HUES48 (cell line): ENCODE data around the gene PSG4.
"Not testable (repeated sequence)": the region's sequence is repeated elsewhere in the genome, so short reads cannot be mapped to it uniquely, and the experiment has no call there.

Source experiments
- H3K27ac ChIP-seq: one replicate; pipeline ENCODE4 v1.7.0; 2013; ENCODE audit warnings: low read depth, low read length, inconsistent platforms
- H3K27me3 ChIP-seq: 2 replicates; pipeline ENCODE4 v1.6.1; 2013; ENCODE audit warnings: mild to moderate bottlenecking, low read length; ENCODE audit not compliant: control insufficient read depth, insufficient read depth
- H3K36me3 ChIP-seq: 2 replicates; pipeline ENCODE4 v1.6.1; 2013; ENCODE audit warnings: low read length; ENCODE audit not compliant: control insufficient read depth, insufficient read depth
- H3K4me1 ChIP-seq: 2 replicates; pipeline ENCODE4 v1.6.1; 2013; ENCODE audit warnings: mild to moderate bottlenecking, low read length; ENCODE audit not compliant: control insufficient read depth, insufficient read depth
- H3K4me3 ChIP-seq: 2 replicates; pipeline ENCODE4 v1.5.1; 2013; ENCODE audit warnings: mild to moderate bottlenecking, low read depth, low read length
- H3K9ac ChIP-seq: 2 replicates; pipeline ENCODE4 v1.6.1; 2013; ENCODE audit warnings: mild to moderate bottlenecking, low read depth, low read length, moderate library complexity
- H3K9me3 ChIP-seq: 2 replicates; pipeline ENCODE4 v1.6.1; 2013; ENCODE audit warnings: low read length; ENCODE audit not compliant: control insufficient read depth, insufficient read depth

Gene PSG4

DNA sequence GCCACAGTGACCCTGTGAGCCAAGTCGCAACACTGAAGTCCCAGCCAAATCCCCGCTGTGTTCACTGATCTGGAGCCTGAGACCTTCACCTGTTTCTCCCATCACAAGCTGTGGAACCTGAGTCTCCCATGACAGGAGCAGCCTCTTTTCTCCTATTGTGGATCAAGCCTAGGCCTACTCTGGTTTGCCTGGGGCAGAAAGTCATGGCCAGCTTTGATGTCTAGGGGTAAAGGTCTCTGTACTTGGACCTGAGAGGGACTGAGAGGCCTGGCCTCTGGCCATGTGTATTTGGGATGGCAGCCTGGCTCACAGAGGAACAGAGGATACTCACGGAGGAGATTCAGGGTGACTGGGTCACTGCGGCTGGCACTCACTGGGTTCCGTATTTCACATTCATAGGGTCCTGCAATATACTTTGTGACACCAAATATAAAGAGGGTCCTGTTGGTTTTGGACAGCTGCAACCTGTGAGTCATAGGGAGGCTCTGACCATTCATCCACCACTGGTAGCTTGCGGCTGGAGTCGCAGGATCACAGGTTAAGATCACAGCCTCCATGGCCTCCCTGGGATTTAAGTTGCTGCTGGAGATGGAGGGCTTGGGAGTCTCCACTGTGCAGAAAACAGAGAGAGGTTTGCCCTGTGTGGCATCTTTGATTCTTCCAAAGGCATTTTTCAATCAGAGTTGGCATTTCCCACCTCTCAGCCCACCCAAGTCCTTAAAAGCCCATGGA, 7.6 kb downstream of the PSG4 start:
- not testable (repeated sequence) for H3K27ac ChIP-seq, H3K27me3 ChIP-seq, H3K9ac ChIP-seq, H3K4me1 ChIP-seq, H3K36me3 ChIP-seq, H3K4me3 ChIP-seq
- H3K9me3 ChIP-seq: peaks cover 21% of the 10 kb centered on the region

DNA sequence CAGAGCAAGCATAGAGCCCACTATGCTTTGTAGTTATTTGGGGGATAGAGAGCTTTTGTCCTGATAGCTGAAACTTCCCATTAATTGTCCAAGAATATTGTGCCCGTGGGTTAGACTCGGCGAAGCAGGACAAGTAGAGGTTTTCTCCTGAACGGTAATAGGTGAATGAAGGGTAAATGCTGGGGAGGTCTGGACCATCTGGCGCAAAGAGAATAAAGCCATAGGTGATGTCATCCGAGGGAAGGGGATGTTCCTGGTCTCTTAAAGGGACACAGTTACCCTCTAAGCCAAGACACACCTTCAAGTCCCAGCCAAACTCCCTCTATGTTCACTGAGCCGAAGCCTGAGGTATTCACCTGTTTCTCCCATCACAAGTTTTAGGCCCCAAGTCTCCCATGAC, 11.0 kb downstream of the PSG4 start:
- not testable (repeated sequence) for H3K4me3 ChIP-seq, H3K36me3 ChIP-seq, H3K27me3 ChIP-seq, H3K9ac ChIP-seq, H3K4me1 ChIP-seq, H3K27ac ChIP-seq
- H3K9me3 ChIP-seq: peaks cover 26% of the 10 kb centered on the region; the same call in 1 of the 2 replicates

DNA sequence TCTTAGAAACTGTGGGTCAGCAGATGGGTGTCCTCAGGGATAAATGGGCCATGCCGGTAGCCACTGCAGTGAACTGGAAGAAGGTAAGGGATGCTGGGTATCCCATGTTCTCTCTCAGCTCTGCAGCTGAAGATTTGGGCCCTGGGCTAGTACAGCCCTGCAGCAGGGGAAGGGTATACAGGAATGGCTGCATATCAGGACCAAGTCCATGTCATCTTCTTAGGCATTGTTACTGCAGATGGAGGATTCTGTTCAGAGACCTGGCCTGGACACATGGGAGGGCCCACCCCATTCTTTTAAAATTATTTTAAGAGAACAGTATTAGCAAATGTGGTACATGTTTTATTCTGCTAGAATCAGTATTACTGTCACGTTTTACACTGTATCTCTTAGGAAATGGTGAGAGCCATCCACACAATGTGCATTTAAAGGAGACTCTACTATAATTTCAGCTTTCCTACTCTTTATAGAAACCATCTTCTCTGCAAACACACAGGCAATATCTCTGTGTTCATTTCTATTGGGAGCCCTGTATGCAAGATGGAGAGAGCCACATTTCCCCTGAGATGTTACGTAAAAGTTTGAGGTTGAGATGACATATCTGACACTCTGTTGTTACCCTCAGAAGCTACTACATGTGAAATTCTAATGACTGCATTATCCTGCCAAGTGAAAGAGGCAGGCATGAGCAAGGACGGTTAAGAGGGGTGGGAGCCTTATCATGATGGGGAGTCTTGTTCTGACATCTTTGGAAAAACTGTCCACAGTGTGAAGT, 12.9 kb downstream of the PSG4 start:
- not testable (repeated sequence) for H3K4me1 ChIP-seq, H3K27me3 ChIP-seq, H3K27ac ChIP-seq, H3K9ac ChIP-seq, H3K4me3 ChIP-seq, H3K36me3 ChIP-seq
- H3K9me3 ChIP-seq: peaks cover 19% of the 10 kb centered on the region; the same call in 1 of the 2 replicates

DNA sequence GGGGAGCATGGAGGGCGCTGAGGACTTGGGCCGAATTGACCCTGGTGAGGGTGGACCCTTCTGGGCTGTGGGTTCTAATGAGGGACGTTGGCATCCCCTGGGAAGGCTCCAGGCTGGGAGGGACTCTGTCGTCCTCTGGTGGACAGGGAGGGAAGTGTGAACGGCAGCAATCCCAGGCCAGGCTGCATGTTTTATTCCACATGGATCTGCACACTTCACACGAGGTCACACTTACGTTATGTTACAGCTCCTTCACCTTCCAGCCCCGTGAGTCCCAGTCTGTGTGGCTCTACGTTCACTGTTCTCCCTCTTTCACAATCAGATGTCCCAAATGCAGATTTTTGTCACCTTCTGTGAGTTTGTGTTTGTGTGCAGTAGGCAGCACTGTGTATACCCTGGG, 17.3 kb downstream of the PSG4 start:
- not testable (repeated sequence) for H3K9ac ChIP-seq

DNA sequence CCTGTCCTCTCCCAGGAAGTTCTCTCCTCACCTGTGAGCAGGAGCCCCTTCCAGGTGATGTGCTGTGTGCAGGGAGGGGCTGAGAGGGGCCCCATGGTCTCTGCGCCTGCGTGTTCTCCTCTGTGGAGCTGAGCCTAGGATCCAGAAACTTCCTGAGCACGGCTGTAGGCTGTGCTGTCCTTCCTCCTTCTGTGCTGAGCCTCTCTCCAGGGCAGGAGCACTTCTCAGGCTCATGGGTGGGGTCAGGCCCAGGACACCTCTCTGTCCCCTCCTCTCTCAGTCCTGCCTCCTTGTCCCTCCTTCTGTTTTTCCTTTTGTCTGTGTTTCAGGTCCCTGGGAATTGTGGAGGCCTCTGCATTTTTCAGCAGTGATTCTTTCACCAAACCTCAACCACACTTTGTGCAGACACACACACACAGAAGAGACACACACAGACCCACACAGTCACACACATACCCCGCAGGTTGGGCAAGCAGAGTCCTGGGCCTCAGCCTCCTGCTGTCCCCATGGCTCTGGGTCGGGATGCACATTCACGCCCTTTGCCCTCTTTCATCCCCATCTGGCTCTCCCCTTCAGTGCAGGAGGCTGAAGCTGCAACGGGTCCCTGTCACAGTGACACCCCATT, 19.0 kb downstream of the PSG4 start, which contains the start of gene PSG5:
Gene PSG5, minus strand, starts transcription at position 226 of the 625 bp plus-strand sequence. Its CDS starts 131 bp downstream, at position 95.
- H3K36me3 ChIP-seq, H3K4me3 ChIP-seq, H3K9ac ChIP-seq, H3K27ac ChIP-seq, H3K27me3 ChIP-seq, H3K4me1 ChIP-seq: not testable (repeated sequence)
- peaks cover 25% of the 10 kb centered on the region; the same call in 1 of the 2 replicates for H3K9me3 ChIP-seq

More for the DNA sequence above, 17.3 kb downstream of the PSG4 start:
- H3K27me3 ChIP-seq, H3K27ac ChIP-seq, H3K4me3 ChIP-seq, H3K4me1 ChIP-seq, H3K36me3 ChIP-seq: not testable (repeated sequence)
- peaks cover 30% of the 10 kb centered on the region; the same call in 1 of the 2 replicates for H3K9me3 ChIP-seq

DNA sequence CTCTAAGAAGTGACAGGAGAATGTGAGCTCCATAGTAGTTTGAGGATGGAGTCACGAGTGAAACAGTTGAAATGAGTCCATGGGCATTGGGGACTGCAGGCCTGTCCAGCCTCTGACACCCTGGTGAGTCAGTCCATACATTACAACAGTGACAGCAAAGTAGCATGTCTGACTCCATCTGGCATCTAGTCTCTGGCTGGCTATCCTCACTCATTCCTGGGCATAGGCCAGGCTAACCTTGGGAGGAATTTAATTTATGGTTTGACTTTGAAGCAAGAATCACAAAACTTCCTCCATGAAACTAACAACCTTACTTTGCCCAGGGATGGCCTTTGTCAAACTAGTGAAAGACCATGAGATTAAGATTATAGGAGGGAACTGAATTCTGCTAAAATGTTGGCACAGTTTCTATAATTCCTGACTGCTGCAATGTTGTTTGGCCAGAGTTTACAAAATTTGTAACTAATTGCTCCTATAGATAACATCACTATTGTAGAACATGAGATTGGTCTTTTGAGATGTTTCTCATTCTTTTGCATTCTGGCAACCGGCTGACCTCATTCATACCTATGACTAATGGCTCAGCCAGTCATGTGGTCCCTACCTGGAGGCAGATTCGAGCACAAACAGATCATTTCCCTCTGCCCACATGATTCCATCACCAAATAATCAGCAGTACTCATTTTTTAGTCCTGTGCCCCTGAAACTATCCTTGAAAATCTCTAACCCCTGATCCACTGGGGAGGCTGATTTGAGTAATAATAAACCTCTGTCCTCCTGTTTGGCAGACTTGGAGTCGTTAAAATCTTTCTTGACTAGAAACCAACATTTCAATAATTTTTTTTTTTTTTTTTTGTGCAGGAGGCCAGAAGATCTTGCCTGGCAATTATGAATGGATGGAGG, 23.3 kb downstream of the PSG4 start:
- H3K4me3 ChIP-seq, H3K4me1 ChIP-seq, H3K9ac ChIP-seq, H3K27me3 ChIP-seq, H3K27ac ChIP-seq, H3K36me3 ChIP-seq: not testable (repeated sequence)
- H3K9me3 ChIP-seq: peaks cover 19% of the 10 kb centered on the region; the same call in 1 of the 2 replicates

DNA sequence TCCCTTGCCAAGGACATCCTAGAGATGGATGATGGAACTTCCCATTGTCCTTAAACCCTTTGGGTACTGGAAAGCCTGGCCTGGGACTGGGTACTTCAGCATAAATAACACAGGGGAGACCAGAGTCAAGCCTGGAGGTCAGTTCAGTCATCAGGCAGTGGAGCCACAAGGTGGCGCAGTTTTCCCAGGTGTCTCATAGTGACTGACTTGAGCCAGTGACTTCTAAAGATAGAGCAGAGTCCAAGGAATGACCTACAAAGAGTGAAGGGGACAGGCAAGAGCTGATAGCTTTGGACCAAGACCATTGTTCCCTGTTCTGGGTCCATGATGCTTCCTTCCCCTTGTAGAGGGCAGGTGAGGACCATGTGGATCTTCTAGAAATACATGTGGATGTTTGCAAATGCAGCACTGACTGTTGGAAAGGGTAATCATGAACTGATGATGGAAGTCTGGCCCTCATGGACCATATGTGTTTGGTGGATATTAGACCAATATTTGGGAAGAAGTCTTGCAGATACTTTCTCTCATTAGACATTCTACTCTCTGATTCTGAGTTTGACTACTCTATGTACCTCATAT, 25.8 kb downstream of the PSG4 start:
- H3K9ac ChIP-seq, H3K27ac ChIP-seq, H3K9me3 ChIP-seq, H3K4me3 ChIP-seq, H3K36me3 ChIP-seq, H3K27me3 ChIP-seq, H3K4me1 ChIP-seq: not testable (repeated sequence)

DNA sequence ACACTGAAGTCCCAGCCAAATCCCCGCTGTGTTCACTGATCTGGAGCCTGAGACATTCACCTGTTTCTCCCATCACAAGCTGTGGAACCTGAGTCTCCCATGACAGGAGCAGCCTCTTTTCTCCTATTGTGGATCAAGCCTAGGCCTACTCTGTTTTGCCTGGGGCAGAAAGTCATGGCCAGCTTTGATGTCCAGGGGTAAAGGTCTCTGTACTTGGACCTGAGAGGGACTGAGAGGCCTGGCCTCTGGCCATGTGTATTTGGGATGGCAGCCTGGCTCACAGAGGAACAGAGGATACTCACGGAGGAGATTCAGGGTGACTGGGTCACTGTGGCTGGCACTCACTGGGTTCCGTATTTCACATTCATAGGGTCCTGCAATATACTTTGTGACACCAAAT, 26.9 kb downstream of the PSG4 start:
- not testable (repeated sequence) for H3K9me3 ChIP-seq, H3K9ac ChIP-seq, H3K27me3 ChIP-seq, H3K36me3 ChIP-seq, H3K4me1 ChIP-seq, H3K27ac ChIP-seq, H3K4me3 ChIP-seq

DNA sequence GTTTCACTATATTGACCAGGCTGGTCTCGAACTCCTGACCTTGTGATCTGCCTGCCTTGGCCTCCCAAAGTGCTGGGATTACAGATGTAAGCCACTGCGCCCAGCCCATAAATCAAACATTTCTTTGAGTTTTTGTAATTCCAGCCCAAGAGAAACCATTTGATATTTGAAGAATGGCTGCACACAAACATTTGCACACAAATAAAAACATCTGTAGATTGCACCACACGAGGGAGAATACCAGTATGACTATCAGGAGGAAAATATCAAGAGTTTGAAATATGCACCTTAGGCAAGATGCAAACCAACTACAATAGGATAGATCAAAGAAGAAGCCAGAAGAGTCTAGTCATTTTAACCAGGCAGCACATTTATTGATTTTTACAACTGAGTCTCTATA, 39.5 kb downstream of the PSG4 start:
- H3K27ac ChIP-seq, H3K36me3 ChIP-seq, H3K9ac ChIP-seq, H3K27me3 ChIP-seq, H3K4me3 ChIP-seq, H3K4me1 ChIP-seq: not testable (repeated sequence)
- H3K9me3 ChIP-seq: peaks cover 31% of the 10 kb centered on the region

DNA sequence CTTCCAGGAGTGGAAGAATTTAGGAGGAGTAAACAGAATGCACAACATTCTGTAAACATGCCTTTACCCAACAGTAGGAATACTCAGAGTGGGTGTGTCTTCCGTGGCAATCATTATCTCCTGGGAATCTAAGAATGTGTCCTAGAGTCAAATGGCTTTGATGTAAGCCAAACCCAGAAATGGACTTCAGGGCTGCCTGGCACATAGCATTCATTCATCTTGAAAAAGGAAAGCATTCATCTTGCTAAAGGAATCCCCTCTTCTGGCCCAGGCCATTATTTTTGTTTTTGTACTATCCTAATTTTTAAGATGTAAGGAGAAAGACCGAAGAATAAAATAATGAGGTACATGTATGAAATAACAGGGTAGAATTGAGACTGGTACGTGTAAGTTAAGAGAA, 42.3 kb downstream of the PSG4 start:
- not testable (repeated sequence) for H3K27me3 ChIP-seq, H3K4me1 ChIP-seq, H3K4me3 ChIP-seq, H3K27ac ChIP-seq, H3K36me3 ChIP-seq, H3K9ac ChIP-seq
- H3K9me3 ChIP-seq: peaks cover 22% of the 10 kb centered on the region
